Endothelial cell of umbilical vein (primary cell): ENCODE data around the gene ARID3B. TPM values are rescaled to one million over a fixed set of nuclear protein-coding genes. Genes with fewer than 3 reads are reported as not detected.

Experiments used
- BruUV-seq: library from RNA; stranded (reverse); fragments of 400-500 nt; replicated peaks from 2 replicates; lab custom pipeline; 2021; lab: Mats Ljungman, UMichigan
- CTCF ChIA-PET: fragments of 300-600, 350-600 bp; sonication (Branson Sonifier 250); formaldehyde crosslinking; loops from one replicate; lab custom pipeline; 2021; ENCODE audit warnings: antibody characterized with exemption, inconsistent platforms; lab: Charles Lee
- POLR2A ChIA-PET: fragments of 300-600, 350-600 bp; sonication (Branson Sonifier 250); formaldehyde crosslinking; loops from one replicate; lab custom pipeline; 2021; ENCODE audit warnings: antibody characterized with exemption, inconsistent platforms; lab: Charles Lee
- DNase-seq: peaks from one replicate; pipeline ENCODE4 v3.0.0-alpha.2; 2011; ENCODE audit warnings: low read depth, low spot score
- FAIRE-seq: peaks from 2 replicates; lab custom pipeline; 2011; peaks lifted over from hg19 to GRCh38; lab: Jason Lieb, UNC
- H2AFZ ChIP-seq: 2 replicates; pipeline ENCODE4 v1.6.0; 2012; ENCODE audit warnings: low read depth, low read length, control low read depth, inconsistent platforms
- H3K27ac ChIP-seq: 2 replicates; pipeline ENCODE4 v1.5.1; 2011; ENCODE audit warnings: low read depth, mild to moderate bottlenecking, control low read depth, low read length, moderate library complexity; ENCODE audit not compliant: insufficient read depth
- H3K27me3 ChIP-seq, 2 experiments: 2 replicates each; pipeline versions ENCODE4 v1.6.0 to v1.6.1; 2011; ENCODE audit warnings: low read length in 2 of 2, mixed read lengths in 1 of 2; ENCODE audit not compliant: control insufficient read depth in 2 of 2, insufficient read depth in 2 of 2
- H3K36me3 ChIP-seq, 2 experiments: 2 replicates in 1 of 2; 3 replicates in 1 of 2; pipeline ENCODE4 v1.5.1; 2011; ENCODE audit warnings: low read length in 2 of 2, mild to moderate bottlenecking in 1 of 2, moderate library complexity in 1 of 2; ENCODE audit not compliant: control insufficient read depth in 2 of 2, insufficient read depth in 2 of 2; ENCODE audit errors: extremely low read depth in 1 of 2
- H3K4me1 ChIP-seq: 3 replicates; pipeline ENCODE4 v1.5.1; 2011; ENCODE audit warnings: mild to moderate bottlenecking, low read length; ENCODE audit not compliant: control insufficient read depth, insufficient read depth; ENCODE audit errors: extremely low read depth
- H3K4me2 ChIP-seq: 2 replicates; pipeline ENCODE4 v1.6.1; 2011; ENCODE audit warnings: low read length, control low read depth, mixed read lengths; ENCODE audit not compliant: insufficient read depth
- H3K4me3 ChIP-seq, 3 experiments: fragments of 200-600 bp in 1 of 3; sonication (generic), shearing (Covaris generic) in 1 of 3; replicated peaks in 1 of 3; 2 replicates each; pipeline ENCODE4 v1.5.1; 2011 to 2016; ENCODE audit warnings: control low read depth in 3 of 3, low read length in 3 of 3, mild to moderate bottlenecking in 2 of 3, inconsistent platforms in 1 of 3, low read depth in 1 of 3, moderate library complexity in 1 of 3; ENCODE audit not compliant: insufficient read depth in 1 of 3
- H3K79me2 ChIP-seq: 2 replicates; pipeline ENCODE4 v1.6.0; 2012; ENCODE audit warnings: low read length, inconsistent platforms; ENCODE audit not compliant: control insufficient read depth, insufficient read depth
- H3K9ac ChIP-seq: replicated peaks from 2 replicates; pipeline ENCODE3; 2011; ENCODE audit warnings: low read length, control low read depth; ENCODE audit not compliant: insufficient read depth; ENCODE audit errors: extremely low read depth
- H3K9me1 ChIP-seq: replicated peaks from 3 replicates; pipeline ENCODE4 v1.6.0; 2011; ENCODE audit warnings: mild to moderate bottlenecking, low read length; ENCODE audit not compliant: control insufficient read depth, insufficient read depth; ENCODE audit errors: extremely low read depth
- H3K9me3 ChIP-seq: replicated peaks from 2 replicates; pipeline ENCODE4 v1.5.1; 2012; ENCODE audit warnings: low read length, inconsistent platforms; ENCODE audit not compliant: control insufficient read depth, insufficient read depth
- H4K20me1 ChIP-seq: replicated peaks from 2 replicates; pipeline ENCODE3; 2011; ENCODE audit warnings: mild to moderate bottlenecking, low read length; ENCODE audit not compliant: control insufficient read depth, insufficient read depth; ENCODE audit errors: extremely low read depth
- CTCF ChIP-seq, 2 donors: IDR thresholded peaks; 1 replicate in 1 of 2; 2 replicates in 1 of 2; pipeline ENCODE4 v1.5.1; 2011; ENCODE audit warnings: low read length in 2 of 2, mild to moderate bottlenecking in 2 of 2, moderate library complexity in 2 of 2, control low read depth in 1 of 2, inconsistent platforms in 1 of 2, low read depth in 1 of 2; ENCODE audit not compliant: insufficient read depth in 1 of 2; ENCODE audit errors: extremely low read depth in 1 of 2
- EZH2 ChIP-seq: IDR thresholded peaks from 2 replicates; pipeline ENCODE4 v1.6.1; 2012; ENCODE audit warnings: borderline replicate concordance, low read depth, mild to moderate bottlenecking, moderate library complexity, low read length, inconsistent platforms; ENCODE audit not compliant: severe bottlenecking
- FOS ChIP-seq: IDR thresholded peaks from 2 replicates; pipeline ENCODE4 v1.6.1; 2011; ENCODE audit warnings: mild to moderate bottlenecking, low read length, moderate library complexity, borderline replicate concordance; ENCODE audit not compliant: insufficient read depth
- GATA2 ChIP-seq: IDR thresholded peaks from 2 replicates; pipeline ENCODE4 v1.7.0; 2011; ENCODE audit warnings: low read depth, mild to moderate bottlenecking, moderate library complexity, mixed read lengths, low read length; ENCODE audit not compliant: insufficient read length, insufficient read depth
- POLR2A ChIP-seq: IDR thresholded peaks from 2 replicates; pipeline ENCODE4 v1.6.1; 2012; ENCODE audit warnings: low read depth, mild to moderate bottlenecking, control low read depth, low read length
- POLR2AphosphoS5 ChIP-seq: IDR thresholded peaks from 2 replicates; pipeline ENCODE4 v1.6.1; 2012; ENCODE audit warnings: low read depth, mild to moderate bottlenecking, control low read depth, low read length, moderate library complexity; ENCODE audit not compliant: insufficient read depth
- dilution Hi-C: fragments of 300-500 bp; cut with MboI; formaldehyde crosslinking; loops from one replicate; pipeline ENCODE4 v1.15.0; 2019; ENCODE audit warnings: low sequenced_read_pairs; ENCODE audit not compliant: extremely low pct_ligation_motif_present
- intact Hi-C: fragments of 100-400 bp; cut with micrococcal nuclease; formaldehyde crosslinking; loops from one replicate; pipeline ENCODE4 v1.10.0; 2022
- polyA plus RNA-seq, 4 experiments: library from polyadenylated mRNA; depleted of rRNA in 3 of 4; stranded (reverse) in 3 of 4; unstranded in 1 of 4; fragments of >200 nt; gene quantifications; 2 replicates each; pipeline versions ENCODE4 v1.2.1 to v1.2.3, GENCODE V29; 2011 to 2012; ENCODE audit warnings: missing spikeins in 1 of 4
- total RNA-seq: library from RNA; stranded (reverse); gene quantifications from 2 replicates; pipeline ENCODE4 v1.2.3, GENCODE V29; 2021

ARID3B gene
- total and polyA plus RNA-seq, 2 donors (not counting 3 experiments of a cell fraction or from before 2014, with no cell fraction given): 6.2 to 10.0 TPM

GRCh38 chr15:74615508-74616365 lies 74.7 kb downstream of the ARID3B start, which contains the start of gene CLK3:
CLK3 (plus strand) TSS chr15:74615836; CDS start chr15:74619197, 3,361 bp downstream.
- dilution Hi-C loops (no loop called here), intact Hi-C loops (loop anchor here (1.0 to 2.0 kb wide), 5 partner anchors 17 to 155 kb away; partner anchors contain the start of genes ARID3B and UBL7)
- Histone ChIP-seq H3K4me2 (peak within 1 kb of the TSS; percentile 78), H3K27ac (peak within 1 kb of the TSS; percentile 88), H3K27me3 (no peaks in the 10 kb centered on the region), H3K9me3 (no peaks in the 10 kb centered on the region), H3K79me2 (peaks cover 42% of the 10 kb centered on the region), H3K4me3 (peak within 1 kb of the TSS; percentile 91 to 93 (median 93)), H4K20me1 (peaks cover 6% of the 10 kb centered on the region), H3K4me1 (peaks cover 9% of the 10 kb centered on the region), H3K9me1 (no peaks in the 10 kb centered on the region), H3K9ac (peak within 1 kb of the TSS; percentile 98), H2AFZ (peak within 1 kb of the TSS; percentile 31), H3K36me3 (peaks cover 6 to 15% of the 10 kb centered on the region in 2 experiments)
- TSS peak; percentile 43 for BruUV-seq
- peak; percentile 55 for FAIRE-seq
- no peak for TF ChIP-seq CTCF (IDR thresholded peaks at IDR 0.05; ENCODE audit: extremely low read depth in 1 of 2, insufficient read depth in 1 of 2, low read depth in 1 of 2, low read length in 2 of 2)
- peak; percentile 90 for TF ChIP-seq POLR2AphosphoS5
- peak; percentile 77 for TF ChIP-seq POLR2A
- TF ChIP-seq FOS: no peak
- no peak for TF ChIP-seq GATA2
- no peak for TF ChIP-seq EZH2
- ChIA-PET POLR2A (interaction anchor here (0.7 to 2.7 kb wide), 3 partner anchors 18 to 75 kb away, joined by 3 to 8 read pairs (median 4); partner anchors contain the start of gene ARID3B), CTCF (interaction anchor here (0.8 to 8.4 kb wide), 8 partner anchors 15 to 155 kb away, joined by 3 to 82 read pairs (median 4); partner anchors contain the start of genes ARID3B and UBL7)
- DNase-seq: peak; percentile 89
